CD4-positive, CD25-positive, alpha-beta regulatory T cell (primary cell): ENCODE results near the gene VIPR2. TPM values are rescaled to one million over a fixed set of nuclear protein-coding genes. Genes with fewer than 3 reads are reported as not detected.
"Not testable (repeated sequence)": the region's sequence is repeated elsewhere in the genome, so short reads cannot be mapped to it uniquely, and the experiment has no call there.

Source experiments
- ATAC-seq, 2 donors: fragments of 150-1000 bp; cut with Tn5 transposase; one replicate each; pipeline ENCODE4 v1.10.0; 2021; ENCODE audit warnings: low read depth in 2 of 2, moderate number of reproducible peaks in 2 of 2, moderate library complexity in 1 of 2
- DNase-seq, 3 donors: peaks; one replicate each; pipeline versions ENCODE4 v3.0.0 to v3.0.0-alpha.2; 2012 to 2022; ENCODE audit warnings: mixed read lengths in 1 of 3
- H3K27ac ChIP-seq: one replicate; pipeline ENCODE4 v1.7.0; 2013; ENCODE audit warnings: mild to moderate bottlenecking, low read length; ENCODE audit not compliant: insufficient read depth, poor library complexity, severe bottlenecking
- H3K27me3 ChIP-seq: one replicate; pipeline ENCODE4 v1.7.0; 2013; ENCODE audit warnings: low read length; ENCODE audit not compliant: control insufficient read depth, insufficient read depth
- H3K36me3 ChIP-seq: one replicate; pipeline ENCODE4 v1.7.0; 2013; ENCODE audit warnings: mild to moderate bottlenecking, low read length, moderate library complexity; ENCODE audit not compliant: control insufficient read depth, insufficient read depth
- H3K4me1 ChIP-seq: 2 replicates; pipeline ENCODE4 v1.7.0; 2013; ENCODE audit warnings: mild to moderate bottlenecking, low read length; ENCODE audit not compliant: insufficient read depth, control insufficient read depth, poor library complexity, severe bottlenecking
- H3K4me3 ChIP-seq: one replicate; pipeline ENCODE4 v1.7.0; 2013; ENCODE audit warnings: low read depth, mild to moderate bottlenecking, low read length, moderate library complexity
- H3K9me3 ChIP-seq, 2 experiments: 1 replicate in 1 of 2; 2 replicates in 1 of 2; pipeline ENCODE4 v1.7.0; 2013; ENCODE audit warnings: low read length in 2 of 2, mild to moderate bottlenecking in 1 of 2, moderate library complexity in 1 of 2; ENCODE audit not compliant: control insufficient read depth in 2 of 2
- H3K27ac Mint-ChIP-seq, 3 donors: one replicate each; pipeline ENCODE4 v1.8.0; 2020 to 2022; ENCODE audit warnings: mild to moderate bottlenecking in 3 of 3, mixed read lengths in 3 of 3, moderate library complexity in 2 of 3
- H3K27me3 Mint-ChIP-seq: one replicate; pipeline ENCODE4 v1.8.0; 2022; ENCODE audit warnings: mild to moderate bottlenecking, mixed read lengths
- H3K36me3 Mint-ChIP-seq: one replicate; pipeline ENCODE4 v1.8.0; 2020; ENCODE audit warnings: mixed read lengths
- H3K4me1 Mint-ChIP-seq, 4 donors: one replicate each; pipeline ENCODE4 v1.8.0; 2020 to 2022; ENCODE audit warnings: mixed read lengths in 4 of 4, mild to moderate bottlenecking in 1 of 4
- H3K4me3 Mint-ChIP-seq, 4 donors: one replicate each; pipeline ENCODE4 v1.8.0; 2020 to 2022; ENCODE audit warnings: mild to moderate bottlenecking in 4 of 4, mixed read lengths in 4 of 4, moderate library complexity in 3 of 4
- H3K9me3 Mint-ChIP-seq, 7 donors: one replicate each; pipeline ENCODE4 v1.8.0; 2020 to 2022; ENCODE audit warnings: mixed read lengths in 7 of 7, mild to moderate bottlenecking in 3 of 7, moderate library complexity in 2 of 7
- polyA plus RNA-seq, 4 donors: library from polyadenylated mRNA; unstranded; fragments of 300-500 nt; fragmentation: Illumina TruSeq; gene quantifications; one replicate each; pipeline ENCODE4 v1.2.3, GENCODE V29; 2021
- total RNA-seq: library from RNA; stranded (reverse); gene quantifications from one replicate; pipeline ENCODE4 v1.2.3, GENCODE V29; 2022

The VIPR2 gene
- total and polyA plus RNA-seq, 5 donors from 2014 or later = not detected

DNA sequence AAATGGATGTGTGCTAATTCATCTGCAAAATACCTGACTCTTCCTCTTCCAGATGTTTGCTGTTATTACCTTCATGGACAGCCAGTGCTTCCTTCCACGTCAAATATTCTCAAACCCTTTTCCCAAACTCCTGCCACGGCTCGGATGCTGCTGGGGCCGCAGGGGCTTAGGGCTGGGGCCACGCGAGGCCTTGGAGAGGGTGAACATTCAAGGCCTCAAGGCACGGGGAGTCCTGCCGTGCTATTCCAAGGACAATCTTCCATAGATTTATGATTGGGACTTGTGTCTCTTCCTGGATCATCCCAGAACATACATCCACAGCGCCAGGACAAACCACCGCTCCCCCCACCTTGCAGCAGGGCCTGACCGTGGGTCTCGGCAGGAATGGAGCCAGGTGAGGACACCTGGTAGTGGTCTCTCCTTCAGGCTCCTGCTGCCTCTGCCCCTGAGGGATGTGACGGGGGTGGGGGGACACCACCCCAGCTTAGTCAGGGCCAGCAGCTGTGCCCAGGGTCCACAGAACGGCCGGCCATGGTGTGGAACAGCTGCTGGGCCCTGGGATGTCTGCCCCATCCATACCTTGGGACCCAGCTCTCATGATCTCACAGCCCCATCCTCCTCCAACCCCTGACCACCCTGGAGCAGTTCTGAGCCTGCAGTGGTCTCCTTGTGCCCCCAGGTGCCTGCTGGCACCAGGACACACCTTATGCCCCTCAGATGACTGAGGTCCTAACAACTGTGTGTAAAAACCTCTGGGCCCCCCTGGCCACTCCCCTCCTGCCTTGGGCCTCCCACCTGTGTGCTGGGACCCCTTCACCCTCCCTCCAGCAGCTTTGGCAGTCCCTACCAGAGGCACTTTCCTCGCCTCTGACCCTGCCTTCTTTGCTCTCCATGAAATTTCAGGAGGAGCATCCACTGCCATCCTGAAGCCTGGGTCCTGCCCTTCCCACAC lies 16.7 kb downstream of the VIPR2 start:
- Histone ChIP-seq H3K9me3 (no peaks in the 10 kb centered on the region), H3K4me3 (no peak overlapping the region), H3K36me3 (no peaks in the 10 kb centered on the region), H3K27me3 (no peaks in the 10 kb centered on the region), H3K27ac (no peak overlapping the region), H3K4me1 (no peaks in the 10 kb centered on the region)
- no peak overlapping the region for H3K4me3 Mint-ChIP-seq
- H3K36me3 Mint-ChIP-seq = no peaks in the 10 kb centered on the region
- no peak for DNase-seq
- H3K27me3 Mint-ChIP-seq = peaks cover 5% of the 10 kb centered on the region
- no peak overlapping the region for H3K27ac Mint-ChIP-seq
- H3K9me3 Mint-ChIP-seq = no peaks in the 10 kb centered on the region
- H3K4me1 Mint-ChIP-seq = no peaks in the 10 kb centered on the region
- no peak for ATAC-seq

DNA sequence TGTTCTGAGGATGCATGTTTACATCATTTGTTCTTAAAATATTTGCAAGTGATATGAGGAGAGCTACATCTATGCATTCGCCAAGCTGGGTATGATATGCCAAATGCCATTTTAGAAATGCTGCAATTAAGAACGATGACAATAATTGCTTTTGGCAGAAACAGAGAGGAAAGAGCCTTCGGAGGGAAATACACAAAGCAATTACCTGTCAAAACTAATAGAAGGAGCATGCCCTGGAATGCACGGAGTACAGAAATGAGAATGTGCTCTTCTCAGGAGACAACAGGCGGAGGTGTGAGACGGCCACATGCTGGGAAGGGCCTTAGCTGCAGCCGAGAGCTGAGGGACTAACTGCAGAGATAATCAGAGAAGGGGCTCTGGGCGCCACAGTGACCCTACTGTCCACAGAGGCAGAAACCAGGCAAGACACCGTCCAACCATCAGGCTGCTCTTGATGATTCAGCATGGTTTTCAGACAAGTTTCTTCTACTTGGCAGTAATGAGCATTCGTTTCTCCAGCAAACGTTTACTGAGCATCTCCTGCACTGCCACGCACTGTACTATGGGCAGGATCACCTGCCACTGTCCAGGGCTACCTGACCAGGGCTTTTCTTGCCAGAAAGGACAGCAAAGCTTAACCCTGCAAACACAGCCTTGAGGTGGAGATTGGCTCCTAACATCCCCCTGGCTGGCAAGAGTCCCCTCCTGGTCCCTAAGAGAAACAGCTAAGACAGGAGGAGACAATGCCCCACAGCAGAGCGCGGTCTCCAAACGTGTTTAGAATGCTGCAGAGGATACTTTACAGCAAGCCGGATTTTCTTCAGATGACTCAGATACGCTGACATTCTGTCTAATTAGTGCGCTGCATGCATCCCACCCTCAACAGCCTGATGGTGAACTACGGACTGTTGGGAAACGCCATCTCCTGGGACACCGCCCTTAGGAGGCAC lies 18.1 kb downstream of the VIPR2 start:
- Histone ChIP-seq H3K27ac (no peak overlapping the region), H3K4me1 (no peaks in the 10 kb centered on the region), H3K36me3 (no peaks in the 10 kb centered on the region), H3K9me3 (no peaks in the 10 kb centered on the region), H3K4me3 (no peak overlapping the region), H3K27me3 (no peaks in the 10 kb centered on the region)
- Mint-ChIP-seq H3K9me3 (no peaks in the 10 kb centered on the region), H3K4me1 (no peaks in the 10 kb centered on the region), H3K27ac (no peak overlapping the region), H3K4me3 (no peak overlapping the region), H3K27me3 (peaks cover 9% of the 10 kb centered on the region), H3K36me3 (no peaks in the 10 kb centered on the region)
- no peak for DNase-seq
- no peak for ATAC-seq

GRCh38 chr7:159125955-159126270 lies 18.8 kb downstream of the VIPR2 start:
- peaks cover 0 to 2% of the 10 kb centered on the region in 2 experiments for H3K9me3 ChIP-seq
- no peaks in the 10 kb centered on the region for H3K36me3 Mint-ChIP-seq
- H3K4me1 Mint-ChIP-seq = no peaks in the 10 kb centered on the region
- H3K27me3 ChIP-seq = no peaks in the 10 kb centered on the region
- ATAC-seq = no peak
- H3K9me3 Mint-ChIP-seq = no peaks in the 10 kb centered on the region
- no peak overlapping the region for H3K27ac ChIP-seq
- H3K36me3 ChIP-seq = no peaks in the 10 kb centered on the region
- H3K4me3 ChIP-seq = no peak overlapping the region
- H3K27ac Mint-ChIP-seq = no peak overlapping the region
- no peak for DNase-seq
- peaks cover 9% of the 10 kb centered on the region for H3K27me3 Mint-ChIP-seq
- no peak overlapping the region for H3K4me3 Mint-ChIP-seq
- H3K4me1 ChIP-seq = no peaks in the 10 kb centered on the region

DNA sequence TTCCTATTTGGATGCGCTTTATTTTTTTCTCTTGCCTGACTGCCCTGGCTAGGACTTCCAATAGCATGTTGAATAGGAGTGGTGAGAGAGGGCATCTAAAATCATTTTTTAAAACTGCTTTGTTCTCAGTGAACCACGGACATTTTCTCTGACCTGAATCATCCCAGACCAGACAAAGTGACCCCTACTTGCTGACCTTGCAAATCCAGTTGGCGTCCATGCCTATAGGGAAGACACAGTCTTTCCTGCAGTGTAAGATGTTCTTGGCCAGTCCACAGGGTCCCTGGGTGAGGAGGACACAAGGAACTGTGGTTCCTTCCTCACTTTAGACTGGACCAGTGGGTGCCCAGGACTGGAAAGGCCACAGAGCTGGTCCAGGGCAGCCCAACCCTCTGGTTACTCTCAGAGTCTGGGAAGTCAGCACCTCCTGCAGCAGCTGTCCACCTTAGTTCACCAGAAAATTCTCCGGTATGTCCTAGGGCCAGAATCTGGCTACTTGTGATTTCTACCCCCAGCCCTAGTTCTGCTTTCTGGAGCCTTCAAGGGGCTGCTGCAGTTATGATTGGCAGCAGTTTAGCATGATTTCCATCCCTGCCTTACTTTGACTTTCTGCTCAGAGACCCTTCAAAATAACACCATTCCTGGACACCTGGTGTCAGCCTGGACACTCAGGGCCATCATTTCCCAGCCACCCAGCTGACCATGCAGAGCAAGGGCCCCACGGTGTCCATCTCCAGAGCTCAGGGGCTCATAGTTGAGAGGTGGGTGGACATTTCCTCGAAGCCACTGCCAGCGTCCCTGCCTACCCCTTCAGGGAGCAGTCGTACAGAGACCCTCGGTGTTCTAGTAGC lies 19.3 kb downstream of the VIPR2 start:
- no peaks in the 10 kb centered on the region for H3K36me3 ChIP-seq
- no peaks in the 10 kb centered on the region for H3K27me3 ChIP-seq
- no peaks in the 10 kb centered on the region for H3K4me1 ChIP-seq
- no peak overlapping the region for H3K4me3 ChIP-seq
- peaks cover 9% of the 10 kb centered on the region for H3K27me3 Mint-ChIP-seq
- no peaks in the 10 kb centered on the region for H3K4me1 Mint-ChIP-seq
- no peaks in the 10 kb centered on the region for H3K36me3 Mint-ChIP-seq
- no peak overlapping the region for H3K27ac Mint-ChIP-seq
- no peak for ATAC-seq
- H3K4me3 Mint-ChIP-seq = no peak overlapping the region
- no peaks in the 10 kb centered on the region for H3K9me3 Mint-ChIP-seq
- H3K27ac ChIP-seq = no peak overlapping the region
- DNase-seq = no peak
- peaks cover 0 to 2% of the 10 kb centered on the region in 2 experiments for H3K9me3 ChIP-seq

DNA sequence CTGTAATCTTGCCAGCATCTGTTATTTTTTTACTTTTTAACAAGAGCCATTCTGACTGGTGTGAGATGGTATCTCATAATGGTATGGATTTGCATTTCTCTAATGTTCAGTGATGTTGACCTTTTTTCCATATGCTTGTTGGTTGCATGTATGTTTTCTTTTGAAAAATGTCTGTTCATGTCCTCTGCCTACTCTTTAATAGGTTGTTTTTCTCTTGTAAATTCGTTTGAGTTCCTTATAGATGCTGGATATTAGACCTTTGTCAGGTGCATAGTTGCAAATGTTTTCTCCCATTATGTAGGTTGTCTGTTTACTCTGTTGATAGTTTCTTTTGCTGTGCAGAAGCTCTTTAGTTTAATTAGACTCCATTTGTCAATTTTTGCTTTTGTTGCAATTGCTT lies 20.9 kb downstream of the VIPR2 start:
- H3K27ac ChIP-seq, H3K36me3 ChIP-seq, H3K4me1 Mint-ChIP-seq, H3K4me3 ChIP-seq, ATAC-seq, DNase-seq, H3K9me3 ChIP-seq, H3K27me3 ChIP-seq, H3K27me3 Mint-ChIP-seq, H3K9me3 Mint-ChIP-seq, H3K27ac Mint-ChIP-seq, H3K4me3 Mint-ChIP-seq, H3K4me1 ChIP-seq, H3K36me3 Mint-ChIP-seq: not testable (repeated sequence)

DNA sequence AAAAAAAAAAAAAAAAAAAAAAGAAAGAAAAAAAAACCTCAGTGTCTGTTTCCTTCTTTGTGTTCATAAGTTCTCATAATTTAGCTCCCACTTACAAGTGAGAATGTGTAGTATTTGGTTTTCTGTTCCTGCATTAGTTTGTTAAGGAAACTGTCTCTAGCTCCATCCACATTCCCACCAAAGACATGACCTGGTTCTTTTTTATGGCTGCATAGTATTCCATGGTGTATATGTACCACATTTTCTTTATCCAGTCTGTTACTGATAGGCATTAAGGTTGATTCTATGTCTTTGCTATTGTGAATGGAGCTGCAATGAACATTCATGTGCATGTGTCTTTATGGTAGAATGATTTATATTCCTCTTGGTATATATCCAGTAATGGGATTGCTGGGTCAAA lies 21.4 kb downstream of the VIPR2 start:
- H3K27ac Mint-ChIP-seq, H3K27ac ChIP-seq, H3K9me3 Mint-ChIP-seq, H3K4me1 Mint-ChIP-seq, H3K9me3 ChIP-seq, ATAC-seq, H3K36me3 ChIP-seq, H3K27me3 Mint-ChIP-seq, H3K36me3 Mint-ChIP-seq, H3K4me3 ChIP-seq, H3K27me3 ChIP-seq, DNase-seq, H3K4me1 ChIP-seq, H3K4me3 Mint-ChIP-seq: not testable (repeated sequence)

- no peaks in the 10 kb centered on the region for H3K36me3 Mint-ChIP-seq
- Histone ChIP-seq H3K27me3 (no peaks in the 10 kb centered on the region), H3K4me1 (no peaks in the 10 kb centered on the region), H3K4me3 (no peak overlapping the region), H3K27ac (no peak overlapping the region), H3K9me3 (peaks cover 0 to 2% of the 10 kb centered on the region in 2 experiments), H3K36me3 (no peaks in the 10 kb centered on the region)
- DNase-seq (no peak), ATAC-seq (no peak)
- H3K4me3 Mint-ChIP-seq = no peak overlapping the region
- peaks cover 13% of the 10 kb centered on the region for H3K27me3 Mint-ChIP-seq
- no peak overlapping the region for H3K27ac Mint-ChIP-seq
- no peaks in the 10 kb centered on the region for H3K4me1 Mint-ChIP-seq
- H3K9me3 Mint-ChIP-seq = no peaks in the 10 kb centered on the region
Measured at GRCh38 chr7:159122276-159122675, 22.4 kb downstream of the VIPR2 start.
